Measurements from ENCODE around the gene DAZAP2. TPM values are rescaled to one million over a fixed set of nuclear protein-coding genes. Genes with fewer than 3 reads are reported as not detected.

DAZAP2 gene
- polyA plus RNA-seq, 3 donors, result 975 to 2,004 (median 1,697) TPM

DNA sequence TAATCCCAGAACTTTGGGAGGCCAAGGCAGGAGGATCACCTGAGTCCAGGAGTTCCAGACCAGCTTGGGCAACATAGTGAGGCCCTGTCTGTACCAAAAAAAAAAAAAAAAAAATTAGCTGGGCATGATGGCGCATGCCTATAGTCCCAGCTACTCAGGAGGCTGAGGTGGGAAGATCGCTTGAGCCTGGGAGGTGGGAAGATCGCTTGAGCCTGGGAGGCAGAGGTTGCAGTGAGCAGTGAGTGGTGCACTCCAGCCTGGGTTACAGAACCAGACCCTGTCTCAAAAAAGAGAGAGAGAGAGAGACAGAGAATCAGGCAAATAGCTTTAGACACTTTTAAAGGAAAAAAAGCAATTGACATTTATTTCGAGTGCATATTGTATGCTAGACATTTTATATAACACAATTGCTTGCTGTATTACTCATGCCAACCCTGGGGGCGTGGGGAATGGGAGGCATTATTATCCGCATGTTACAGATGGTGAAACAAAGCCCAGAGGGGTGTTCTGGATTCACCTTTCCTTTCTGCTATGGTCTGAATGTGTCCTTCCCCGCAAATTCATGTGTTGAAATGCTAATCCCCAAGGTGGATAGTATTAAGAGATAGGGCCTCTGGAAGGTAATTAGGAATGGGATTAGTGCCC, 30.5 kb upstream of the DAZAP2 start:
- intact Hi-C loops (cut with micrococcal nuclease), result no loop called here
- Histone ChIP-seq H3K4me2 (replicated peaks; ENCODE audit: extremely low read depth, low read length, poor library complexity, severe bottlenecking) (no peak overlapping the region), H3K27ac (ENCODE audit: low read depth in 1 of 2, low read length in 2 of 2) (no peak overlapping the region), H3K27me3 (ENCODE audit: control insufficient read depth in 2 of 2, insufficient read depth in 2 of 2, low read length in 2 of 2) (no peaks in the 10 kb centered on the region), H3K79me2 (ENCODE audit: insufficient read depth, low read length) (no peaks in the 10 kb centered on the region), H3K4me1 (ENCODE audit: control insufficient read depth in 1 of 2, insufficient read depth in 2 of 2, low read length in 2 of 2) (no peaks in the 10 kb centered on the region), H3K36me3 (replicated peaks in 1 of 2; ENCODE audit: control insufficient read depth in 1 of 2, insufficient read depth in 2 of 2, low read length in 2 of 2) (no peaks in the 10 kb centered on the region), H3K4me3 (replicated peaks in 1 of 3; ENCODE audit: low read depth in 2 of 3, low read length in 3 of 3) (no peak overlapping the region), H4K20me1 (ENCODE audit: insufficient read depth, low read length) (no peaks in the 10 kb centered on the region), H3K9ac (ENCODE audit: insufficient read depth, low read length, poor library complexity, severe bottlenecking) (no peak overlapping the region), H3K9me3 (replicated peaks in 1 of 2; ENCODE audit: control insufficient read depth in 1 of 2, insufficient read depth in 1 of 2, low read length in 2 of 2) (no peaks in the 10 kb centered on the region), H2AFZ (ENCODE audit: insufficient read depth, low read depth, low read length, poor library complexity, severe bottlenecking) (no peak overlapping the region)
- Mint-ChIP-seq H3K4me1 (no peaks in the 10 kb centered on the region), H3K27me3 (ENCODE audit: low read depth in 3 of 3) (peaks cover 0 to 8% (median 2%) of the 10 kb centered on the region in 3 donors), H3K9me3 (peaks cover 0 to 3% (median 0%) of the 10 kb centered on the region in 7 donors), H3K4me3 (no peak overlapping the region), H3K36me3 (no peaks in the 10 kb centered on the region), H3K27ac (no peak overlapping the region)
- no peak for DNase-seq
- WGBS (ENCODE audit: insufficient coverage), result 100% methylated on average over 3 of the region's 7 CpGs
- TF ChIP-seq, protein P1, sequence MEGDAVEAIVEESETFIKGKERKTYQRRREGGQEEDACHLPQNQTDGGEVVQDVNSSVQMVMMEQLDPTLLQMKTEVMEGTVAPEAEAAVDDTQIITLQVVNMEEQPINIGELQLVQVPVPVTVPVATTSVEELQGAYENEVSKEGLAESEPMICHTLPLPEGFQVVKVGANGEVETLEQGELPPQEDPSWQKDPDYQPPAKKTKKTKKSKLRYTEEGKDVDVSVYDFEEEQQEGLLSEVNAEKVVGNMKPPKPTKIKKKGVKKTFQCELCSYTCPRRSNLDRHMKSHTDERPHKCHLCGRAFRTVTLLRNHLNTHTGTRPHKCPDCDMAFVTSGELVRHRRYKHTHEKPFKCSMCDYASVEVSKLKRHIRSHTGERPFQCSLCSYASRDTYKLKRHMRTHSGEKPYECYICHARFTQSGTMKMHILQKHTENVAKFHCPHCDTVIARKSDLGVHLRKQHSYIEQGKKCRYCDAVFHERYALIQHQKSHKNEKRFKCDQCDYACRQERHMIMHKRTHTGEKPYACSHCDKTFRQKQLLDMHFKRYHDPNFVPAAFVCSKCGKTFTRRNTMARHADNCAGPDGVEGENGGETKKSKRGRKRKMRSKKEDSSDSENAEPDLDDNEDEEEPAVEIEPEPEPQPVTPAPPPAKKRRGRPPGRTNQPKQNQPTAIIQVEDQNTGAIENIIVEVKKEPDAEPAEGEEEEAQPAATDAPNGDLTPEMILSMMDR (IDR thresholded peaks at IDR 0.05), result no peak

DNA sequence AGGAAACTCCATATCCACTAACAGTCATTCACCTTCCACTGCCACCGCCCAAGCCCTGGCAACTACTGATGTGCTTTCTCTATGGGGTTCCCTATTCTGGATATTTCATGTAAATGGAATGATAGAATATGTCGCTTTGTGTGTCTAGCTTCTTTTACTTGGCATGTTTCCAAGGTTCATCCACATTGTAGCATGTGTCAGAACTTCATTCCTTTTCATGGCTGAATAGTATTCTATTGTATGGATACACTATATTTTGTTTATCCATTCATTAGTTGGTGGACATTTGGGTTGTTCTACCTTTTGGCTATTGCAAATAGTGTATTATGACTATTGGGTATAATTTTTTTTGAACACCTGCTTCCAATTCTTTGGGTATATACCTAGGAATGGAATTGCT, 29.4 kb upstream of the DAZAP2 start:
- Mint-ChIP-seq H3K4me3 (no peak overlapping the region), H3K9me3 (peaks cover 0 to 3% (median 0%) of the 10 kb centered on the region in 7 donors), H3K27ac (no peak overlapping the region), H3K4me1 (no peaks in the 10 kb centered on the region), H3K27me3 (ENCODE audit: low read depth in 3 of 3) (peaks cover 0 to 7% (median 2%) of the 10 kb centered on the region in 3 donors), H3K36me3 (no peaks in the 10 kb centered on the region)
- Histone ChIP-seq H3K27ac (ENCODE audit: low read depth in 1 of 2, low read length in 2 of 2) (no peak overlapping the region), H3K9me3 (replicated peaks in 1 of 2; ENCODE audit: control insufficient read depth in 1 of 2, insufficient read depth in 1 of 2, low read length in 2 of 2) (no peaks in the 10 kb centered on the region), H3K79me2 (ENCODE audit: insufficient read depth, low read length) (no peaks in the 10 kb centered on the region), H3K4me1 (ENCODE audit: control insufficient read depth in 1 of 2, insufficient read depth in 2 of 2, low read length in 2 of 2) (no peaks in the 10 kb centered on the region), H4K20me1 (ENCODE audit: insufficient read depth, low read length) (no peaks in the 10 kb centered on the region), H2AFZ (ENCODE audit: insufficient read depth, low read depth, low read length, poor library complexity, severe bottlenecking) (no peak overlapping the region), H3K4me2 (replicated peaks; ENCODE audit: extremely low read depth, low read length, poor library complexity, severe bottlenecking) (no peak overlapping the region), H3K27me3 (ENCODE audit: control insufficient read depth in 2 of 2, insufficient read depth in 2 of 2, low read length in 2 of 2) (no peaks in the 10 kb centered on the region), H3K9ac (ENCODE audit: insufficient read depth, low read length, poor library complexity, severe bottlenecking) (no peak overlapping the region), H3K4me3 (replicated peaks in 1 of 3; ENCODE audit: low read depth in 2 of 3, low read length in 3 of 3) (no peak overlapping the region), H3K36me3 (replicated peaks in 1 of 2; ENCODE audit: control insufficient read depth in 1 of 2, insufficient read depth in 2 of 2, low read length in 2 of 2) (no peaks in the 10 kb centered on the region)
- WGBS (ENCODE audit: insufficient coverage), result no CpG with 5 or more reads among the region's 2 CpGs
- no peak for DNase-seq
- intact Hi-C loops (cut with micrococcal nuclease), result no loop called here
- TF ChIP-seq, protein P1 (IDR thresholded peaks at IDR 0.05), result no peak

All from CD14-positive monocyte (primary cell).